Neural cell (in vitro differentiated cells): ENCODE data around the gene KLHDC1. TPM values are rescaled to one million over a fixed set of nuclear protein-coding genes. Genes with fewer than 3 reads are reported as not detected.

Experiments used
- H2AFZ ChIP-seq: fragments of 200-600, 300-800 bp; sonication (generic), shearing (Covaris generic); 2 replicates; pipeline ENCODE4 v1.6.0; 2014; ENCODE audit warnings: low read depth, mild to moderate bottlenecking, antibody characterized with exemption, low read length, moderate library complexity
- H3F3A ChIP-seq: fragments of 200-600 bp; shearing (Covaris generic); 2 replicates; pipeline ENCODE4 v1.6.1; 2016; ENCODE audit warnings: mild to moderate bottlenecking, moderate library complexity, mixed read lengths, antibody characterized with exemption, low read length; ENCODE audit not compliant: insufficient read depth, poor library complexity, severe bottlenecking
- H3K27ac ChIP-seq: fragments of 200-600, 300-800 bp; sonication (generic), shearing (Covaris generic); 2 replicates; pipeline ENCODE4 v1.5.1; 2014; ENCODE audit warnings: mild to moderate bottlenecking, low read length, moderate library complexity
- H3K27me3 ChIP-seq: fragments of 300-800, 200-600 bp; sonication (generic), shearing (Covaris generic); 2 replicates; pipeline ENCODE4 v1.6.0; 2014; ENCODE audit warnings: mild to moderate bottlenecking, low read depth, low read length, moderate library complexity; ENCODE audit not compliant: insufficient read depth
- H3K36me3 ChIP-seq: fragments of 300-800, 200-600 bp; sonication (generic), shearing (Covaris generic); 2 replicates; pipeline ENCODE4 v1.5.1; 2014; ENCODE audit warnings: mild to moderate bottlenecking, antibody characterized with exemption, low read length, moderate library complexity; ENCODE audit not compliant: insufficient read depth
- H3K4me2 ChIP-seq: fragments of 300-800, 200-600 bp; sonication (generic), shearing (Covaris generic); 2 replicates; pipeline ENCODE4 v1.6.0; 2014; ENCODE audit warnings: mild to moderate bottlenecking, low read length
- H3K4me3 ChIP-seq: fragments of 300-800, 200-600 bp; sonication (generic), shearing (Covaris generic); 2 replicates; pipeline ENCODE4 v1.5.1; 2014; ENCODE audit warnings: mild to moderate bottlenecking, low read length, moderate library complexity
- H3K79me2 ChIP-seq: fragments of 200-600 bp; shearing (Covaris generic); replicated peaks from 2 replicates; pipeline ENCODE4 v1.6.0; 2014; ENCODE audit warnings: mild to moderate bottlenecking, low read length, moderate library complexity; ENCODE audit not compliant: insufficient read depth
- H3K9ac ChIP-seq: fragments of 300-800, 200-600 bp; sonication (generic), shearing (Covaris generic); 2 replicates; pipeline ENCODE4 v1.6.1; 2016; ENCODE audit warnings: mild to moderate bottlenecking, low read length, mixed read lengths
- H3K9me2 ChIP-seq: fragments of 200-600 bp; shearing (Covaris generic); 2 replicates; pipeline ENCODE4 v1.6.1; 2016; ENCODE audit warnings: mild to moderate bottlenecking, low read length, mixed read lengths; ENCODE audit not compliant: insufficient read depth
- H3K9me3 ChIP-seq: fragments of 200-600, 300-800 bp; sonication (generic), shearing (Covaris generic); 2 replicates; pipeline ENCODE4 v1.6.1; 2016; ENCODE audit warnings: mild to moderate bottlenecking, mixed run types, low read length, moderate library complexity, mixed read lengths
- H4K20me1 ChIP-seq: fragments of 200-600 bp; shearing (Covaris generic); 2 replicates; pipeline ENCODE4 v1.6.1; 2016; ENCODE audit warnings: mild to moderate bottlenecking, mixed run types; ENCODE audit not compliant: insufficient read depth
- EP300 ChIP-seq: fragments of 450-650 bp; conservative IDR thresholded peaks from 2 replicates; pipeline ENCODE4 v1.6.1; 2014; ENCODE audit warnings: antibody characterized with exemption, mild to moderate bottlenecking, moderate library complexity; ENCODE audit not compliant: poor library complexity, severe bottlenecking
- EZH2 ChIP-seq: fragments of 200-600, 300-800 bp; shearing (Covaris generic), sonication (generic); IDR thresholded peaks from 2 replicates; pipeline ENCODE4 v1.6.1; 2014; ENCODE audit warnings: antibody characterized with exemption, low read length, borderline replicate concordance, mild to moderate bottlenecking; ENCODE audit not compliant: insufficient read depth, poor library complexity, severe bottlenecking
- MXI1 ChIP-seq: fragments of 450-650 bp; conservative IDR thresholded peaks from 2 replicates; pipeline ENCODE4 v1.6.1; 2014; ENCODE audit warnings: antibody characterized with exemption, mild to moderate bottlenecking; ENCODE audit not compliant: poor library complexity, severe bottlenecking
- POLR2AphosphoS5 ChIP-seq: IDR thresholded peaks from 2 replicates; pipeline ENCODE4 v1.6.1; 2012
- RAD21 ChIP-seq: fragments of 450-650 bp; conservative IDR thresholded peaks from 2 replicates; pipeline ENCODE4 v1.6.1; 2014; ENCODE audit warnings: antibody characterized with exemption, mild to moderate bottlenecking, moderate library complexity
- SMC3 ChIP-seq: fragments of 450-650 bp; conservative IDR thresholded peaks from 2 replicates; pipeline ENCODE4 v1.6.1; 2014; ENCODE audit warnings: antibody characterized with exemption, mild to moderate bottlenecking, moderate library complexity; ENCODE audit not compliant: poor library complexity
- TAF1 ChIP-seq: IDR thresholded peaks from 2 replicates; pipeline ENCODE4 v1.6.1; 2012; ENCODE audit warnings: low read depth
- polyA plus RNA-seq: library from polyadenylated mRNA; depleted of rRNA; stranded (reverse); fragments of >200 nt; gene quantifications from 2 replicates; pipeline ENCODE4 v1.2.3, GENCODE V29; 2014
- TF ChIP-seq, protein P1 (sequence below): IDR thresholded peaks from 2 replicates; pipeline ENCODE4 v1.6.1; 2012; ENCODE audit warnings: borderline replicate concordance
- TF ChIP-seq, protein P2 (sequence below): fragments of 450-650 bp; IDR thresholded peaks from 2 replicates; pipeline ENCODE4 v1.5.1; 2014; ENCODE audit warnings: antibody characterized with exemption, mild to moderate bottlenecking, moderate library complexity; ENCODE audit not compliant: poor library complexity, severe bottlenecking

KLHDC1 gene
- polyA plus RNA-seq, 1 donor from 2014 or later: 6.5 TPM

DNA sequence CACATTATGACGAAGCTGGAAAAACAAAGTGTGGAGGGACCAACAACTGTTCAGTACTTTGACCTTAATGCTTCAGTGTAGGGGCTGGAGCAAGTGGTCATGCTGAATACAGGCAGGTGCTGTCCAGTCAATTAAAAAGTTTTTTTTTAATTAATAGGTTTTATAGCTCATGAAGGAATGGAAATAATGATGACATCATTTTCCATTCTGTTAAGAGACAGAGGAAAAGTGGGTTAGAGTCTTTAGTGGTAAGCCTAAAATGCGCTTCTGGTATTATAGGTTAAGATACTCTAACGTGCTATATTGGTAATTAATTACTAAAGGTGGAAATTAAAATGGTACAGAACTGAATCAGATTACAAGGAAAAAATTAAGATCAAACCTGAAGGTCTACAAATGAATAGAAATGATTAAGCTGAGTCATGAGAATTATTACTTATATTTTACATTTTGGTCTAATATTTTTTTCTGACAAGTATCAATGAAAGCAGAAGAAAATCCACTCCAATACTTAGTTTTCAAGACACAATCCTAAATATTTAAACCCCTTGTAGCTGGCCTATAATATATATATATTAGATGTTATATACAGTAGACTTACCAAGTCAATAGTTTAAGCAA lies 90.6 kb downstream of the KLHDC1 start:
- no peaks in the 10 kb centered on the region for H3K79me2 ChIP-seq
- H3K27ac ChIP-seq: no peak overlapping the region

DNA sequence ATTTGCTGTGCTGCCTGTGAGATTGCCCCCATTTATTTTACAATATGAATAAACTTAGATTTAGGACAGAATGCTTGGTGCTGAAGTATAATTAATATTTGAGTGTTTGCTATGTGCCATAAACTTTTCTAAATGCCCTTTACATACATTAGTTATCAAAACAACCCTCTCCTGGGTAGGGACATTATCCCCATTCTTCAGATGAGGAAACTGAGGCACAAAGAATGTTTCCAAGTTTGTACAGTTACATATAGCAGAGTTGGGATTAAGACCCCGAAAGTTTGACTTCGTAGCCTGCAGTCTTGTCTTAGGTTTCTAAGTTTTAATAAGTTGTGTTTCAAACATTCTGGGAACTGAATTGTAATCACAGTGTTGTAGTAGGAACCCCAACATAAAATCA lies 93.4 kb downstream of the KLHDC1 start:
- Histone ChIP-seq H3K36me3 (peaks cover 21% of the 10 kb centered on the region), H2AFZ (no peak overlapping the region), H3K4me3 (no peak overlapping the region), H4K20me1 (no peaks in the 10 kb centered on the region), H3K27me3 (no peaks in the 10 kb centered on the region), H3K9me3 (no peaks in the 10 kb centered on the region), H3F3A (no peaks in the 10 kb centered on the region), H3K9ac (no peak overlapping the region), H3K79me2 (no peaks in the 10 kb centered on the region), H3K4me2 (no peak overlapping the region), H3K9me2 (no peaks in the 10 kb centered on the region), H3K27ac (no peak overlapping the region)
- TF ChIP-seq SMC3: no peak
- no peak for TF ChIP-seq EZH2
- no peak for TF ChIP-seq TAF1
- no peak for TF ChIP-seq MXI1
- no peak for TF ChIP-seq POLR2AphosphoS5
- TF ChIP-seq, protein P1, sequence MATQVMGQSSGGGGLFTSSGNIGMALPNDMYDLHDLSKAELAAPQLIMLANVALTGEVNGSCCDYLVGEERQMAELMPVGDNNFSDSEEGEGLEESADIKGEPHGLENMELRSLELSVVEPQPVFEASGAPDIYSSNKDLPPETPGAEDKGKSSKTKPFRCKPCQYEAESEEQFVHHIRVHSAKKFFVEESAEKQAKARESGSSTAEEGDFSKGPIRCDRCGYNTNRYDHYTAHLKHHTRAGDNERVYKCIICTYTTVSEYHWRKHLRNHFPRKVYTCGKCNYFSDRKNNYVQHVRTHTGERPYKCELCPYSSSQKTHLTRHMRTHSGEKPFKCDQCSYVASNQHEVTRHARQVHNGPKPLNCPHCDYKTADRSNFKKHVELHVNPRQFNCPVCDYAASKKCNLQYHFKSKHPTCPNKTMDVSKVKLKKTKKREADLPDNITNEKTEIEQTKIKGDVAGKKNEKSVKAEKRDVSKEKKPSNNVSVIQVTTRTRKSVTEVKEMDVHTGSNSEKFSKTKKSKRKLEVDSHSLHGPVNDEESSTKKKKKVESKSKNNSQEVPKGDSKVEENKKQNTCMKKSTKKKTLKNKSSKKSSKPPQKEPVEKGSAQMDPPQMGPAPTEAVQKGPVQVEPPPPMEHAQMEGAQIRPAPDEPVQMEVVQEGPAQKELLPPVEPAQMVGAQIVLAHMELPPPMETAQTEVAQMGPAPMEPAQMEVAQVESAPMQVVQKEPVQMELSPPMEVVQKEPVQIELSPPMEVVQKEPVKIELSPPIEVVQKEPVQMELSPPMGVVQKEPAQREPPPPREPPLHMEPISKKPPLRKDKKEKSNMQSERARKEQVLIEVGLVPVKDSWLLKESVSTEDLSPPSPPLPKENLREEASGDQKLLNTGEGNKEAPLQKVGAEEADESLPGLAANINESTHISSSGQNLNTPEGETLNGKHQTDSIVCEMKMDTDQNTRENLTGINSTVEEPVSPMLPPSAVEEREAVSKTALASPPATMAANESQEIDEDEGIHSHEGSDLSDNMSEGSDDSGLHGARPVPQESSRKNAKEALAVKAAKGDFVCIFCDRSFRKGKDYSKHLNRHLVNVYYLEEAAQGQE: no peak
- no peak for TF ChIP-seq RAD21
- TF ChIP-seq, protein P2, sequence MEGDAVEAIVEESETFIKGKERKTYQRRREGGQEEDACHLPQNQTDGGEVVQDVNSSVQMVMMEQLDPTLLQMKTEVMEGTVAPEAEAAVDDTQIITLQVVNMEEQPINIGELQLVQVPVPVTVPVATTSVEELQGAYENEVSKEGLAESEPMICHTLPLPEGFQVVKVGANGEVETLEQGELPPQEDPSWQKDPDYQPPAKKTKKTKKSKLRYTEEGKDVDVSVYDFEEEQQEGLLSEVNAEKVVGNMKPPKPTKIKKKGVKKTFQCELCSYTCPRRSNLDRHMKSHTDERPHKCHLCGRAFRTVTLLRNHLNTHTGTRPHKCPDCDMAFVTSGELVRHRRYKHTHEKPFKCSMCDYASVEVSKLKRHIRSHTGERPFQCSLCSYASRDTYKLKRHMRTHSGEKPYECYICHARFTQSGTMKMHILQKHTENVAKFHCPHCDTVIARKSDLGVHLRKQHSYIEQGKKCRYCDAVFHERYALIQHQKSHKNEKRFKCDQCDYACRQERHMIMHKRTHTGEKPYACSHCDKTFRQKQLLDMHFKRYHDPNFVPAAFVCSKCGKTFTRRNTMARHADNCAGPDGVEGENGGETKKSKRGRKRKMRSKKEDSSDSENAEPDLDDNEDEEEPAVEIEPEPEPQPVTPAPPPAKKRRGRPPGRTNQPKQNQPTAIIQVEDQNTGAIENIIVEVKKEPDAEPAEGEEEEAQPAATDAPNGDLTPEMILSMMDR: no peak
- TF ChIP-seq EP300: no peak

More for the DNA sequence above, 90.6 kb downstream of the KLHDC1 start:
- H3K36me3 ChIP-seq: peaks cover 42% of the 10 kb centered on the region
- no peaks in the 10 kb centered on the region for H4K20me1 ChIP-seq
- no peaks in the 10 kb centered on the region for H3K27me3 ChIP-seq
- no peak for TF ChIP-seq TAF1
- TF ChIP-seq EP300: no peak
- TF ChIP-seq POLR2AphosphoS5: no peak
- TF ChIP-seq MXI1: no peak
- TF ChIP-seq SMC3: no peak
- no peak for TF ChIP-seq RAD21
- TF ChIP-seq, protein P1: no peak
- TF ChIP-seq, protein P2: no peak
- no peak for TF ChIP-seq EZH2
- no peaks in the 10 kb centered on the region for H3K9me3 ChIP-seq
- no peaks in the 10 kb centered on the region for H3F3A ChIP-seq
- no peak overlapping the region for H2AFZ ChIP-seq
- H3K9ac ChIP-seq: no peak overlapping the region
- no peak overlapping the region for H3K4me2 ChIP-seq
- H3K4me3 ChIP-seq: no peak overlapping the region
- H3K9me2 ChIP-seq: no peaks in the 10 kb centered on the region
